Ovary (tissue), 10 donors: ENCODE data around the gene C1QA. TPM values are rescaled to one million over a fixed set of nuclear protein-coding genes. Genes with fewer than 3 reads are reported as not detected.

ENCODE experiments used
- DNase-seq, 5 donors: peaks; one replicate each; pipeline ENCODE4 v3.0.0-alpha.2; 2019 to 2020
- H3K27ac ChIP-seq, 2 donors: fragments of 200-600 bp; one replicate each; pipeline versions ENCODE4 v1.5.1 to v1.8.0; 2019 to 2022
- H3K27me3 ChIP-seq: fragments of 200-600 bp; one replicate; pipeline ENCODE4 v1.8.0; 2022
- H3K36me3 ChIP-seq: fragments of 200-600 bp; sonication (generic); one replicate; pipeline ENCODE4 v1.5.1; 2019
- H3K4me1 ChIP-seq: one replicate; pipeline ENCODE4 v1.8.1; 2013; ENCODE audit warnings: mild to moderate bottlenecking, moderate library complexity; ENCODE audit not compliant: insufficient read depth
- H3K4me3 ChIP-seq: fragments of 200-600 bp; sonication (generic); one replicate; pipeline ENCODE4 v1.5.1; 2017
- H3K9me3 ChIP-seq, 2 donors: fragments of 200-600 bp in 1 of 2; sonication (generic) in 1 of 2; one replicate each; pipeline versions ENCODE4 v1.5.1 to v1.8.1; 2013 to 2019; ENCODE audit warnings: mild to moderate bottlenecking in 1 of 2, moderate library complexity in 1 of 2
- CTCF ChIP-seq, 3 donors: fragments of 450-650 bp in 2 of 3; fragments of 200-600 bp in 1 of 3; IDR thresholded peaks; one replicate each; pipeline versions ENCODE4 v1.5.1 to v1.8.0; 2016 to 2022; ENCODE audit warnings: antibody characterized with exemption in 3 of 3, mild to moderate bottlenecking in 1 of 3
- EP300 ChIP-seq: sonication (generic); formaldehyde crosslinking; IDR thresholded peaks from one replicate; pipeline ENCODE4 v1.6.1; 2017; ENCODE audit warnings: antibody characterized with exemption
- POLR2A ChIP-seq: fragments of 450-650 bp; IDR thresholded peaks from one replicate; pipeline ENCODE4 v1.6.1; 2017; ENCODE audit warnings: antibody characterized with exemption, mild to moderate bottlenecking, moderate library complexity
- WGBS, 3 donors: extraction: QIAGEN DNeasy Blood & Tissue Kit in 1 of 3; methylation state at CpG; one replicate each; pipeline versions ENCODE4 v1.1.5 to v1.1.7; 2013 to 2017; 5-methylcytosine and 5-hydroxymethylcytosine counted together
- intact Hi-C, 4 donors: fragments of 100-400 bp; cut with DNase I; formaldehyde crosslinking; loops; one replicate each; pipeline versions ENCODE4 v1.11.0 to v1.15.1; 2022 to 2023
- long read RNA-seq, 3 donors: library from polyadenylated mRNA in 2 of 3; unstranded in 2 of 3; transcript quantifications; one replicate each; pipeline ENCODE4 v2.0.0 and lab custom pipeline, GENCODE V29; 2021 to 2026
- polyA plus RNA-seq, 2 donors: library from polyadenylated mRNA; stranded (reverse); fragments of 200-250 nt in 1 of 2; fragments of 350-450 nt in 1 of 2; fragmentation: Illumina TruSeq in 1 of 2; extraction: RNeasy Lipid Tissue Mini Kit (QIAGEN cat#74804) in 1 of 2; gene quantifications; one replicate each; pipeline ENCODE4 v1.2.3, GENCODE V29; 2013 to 2014
- total RNA-seq, 7 donors: library from RNA; depleted of rRNA in 2 of 7; stranded (reverse); fragments of >200 nt in 2 of 7; fragmentation: NEBNext Ultra II Directional in 3 of 7; extraction: Animal tissue kit (Norgen Biotek cat#: 25700) in 3 of 7; gene quantifications; one replicate each; pipeline versions ENCODE4 v1.1.0 to v1.2.4, GENCODE V29; 2016 to 2023
- donor health status: DM: no; HTN: no; CAD: no; lungs with moderate emphysema.
- donor health status: DM: no; HTN: no; CAD: no.
- donor health status: Bipolar disorder and iron deficiency.
- donor health status: DM: yes; HTN: yes; CAD: no.
- donor health status: DM: no; HTN: no; CAD: no.
- donor health status: DM: yes; HTN: yes; CAD: no.

The C1QA gene
- 10 to 100 TPM; 26.8 to 87.0 (median 52.7) TPM for total RNA-seq
- 10 to 100 TPM; 43.7 to 89.6 TPM for polyA plus RNA-seq
- long read RNA-seq, donor 1, transcript C1QA-201 (3 exons, 1,143 nt) = major isoform, 15 of 18 reads
- long read RNA-seq, donor 1, partial matches to known transcripts = 1 of 18 reads
- long read RNA-seq, donor 1, other reads (novel, unspliced or antisense) = 2 of 18 reads
- long read RNA-seq, donor 2, partial matches to known transcripts = 0 of 5 reads
- long read RNA-seq, donor 2, other reads (novel, unspliced or antisense) = 0 of 5 reads
- long read RNA-seq, donor 3, transcript C1QA-201 (3 exons, 1,143 nt) = major isoform, 56 of 78 reads
- long read RNA-seq, donor 3, partial matches to known transcripts = 14 of 78 reads
- long read RNA-seq, donor 3, other reads (novel, unspliced or antisense) = 4 of 78 reads

GRCh38 chr1:22636353-22636752 is at the start of gene C1QA:
Gene C1QA, plus strand, starts transcription at chr1:22636628. Its CDS starts 989 bp downstream, at chr1:22637617.
- WGBS, 3 donors = 43 to 45% (median 44%) methylated on average over 5 of the region's 5 CpGs
- Histone ChIP-seq H3K4me1 (no peaks in the 10 kb centered on the region), H3K27me3 (no peaks in the 10 kb centered on the region), H3K4me3 (no peak within 1 kb of the TSS), H3K27ac (no peak within 1 kb of the TSS), H3K9me3 (no peaks in the 10 kb centered on the region), H3K36me3 (no peaks in the 10 kb centered on the region)
- no peak for DNase-seq
- TF ChIP-seq CTCF (IDR thresholded peaks at IDR 0.05) (no peak), POLR2A (no peak), EP300 (no peak)
- intact Hi-C loops = no loop called here

- intact Hi-C loops = loop anchor here in 1 of 4 donors (5.0 kb wide), 1 partner anchor 365 kb away; no protein-coding TSS in a partner anchor
- Histone ChIP-seq H3K4me1 (no peaks in the 10 kb centered on the region), H3K27ac (no peak overlapping the region), H3K9me3 (no peaks in the 10 kb centered on the region), H3K4me3 (no peak overlapping the region), H3K36me3 (no peaks in the 10 kb centered on the region), H3K27me3 (no peaks in the 10 kb centered on the region)
- 79 to 84% (median 81%) methylated on average over 7 of the region's 7 CpGs for whole genome bisulfite sequencing, 3 donors
- DNase-seq = no peak
- TF ChIP-seq CTCF (IDR thresholded peaks at IDR 0.05) (no peak), POLR2A (no peak), EP300 (no peak)
Measured at GRCh38 chr1:22587247-22587646, 49.2 kb upstream of the C1QA start.

GRCh38 chr1:22588899-22589422 is 47.5 kb upstream of the C1QA start:
- Histone ChIP-seq H3K4me3 (no peak overlapping the region), H3K27me3 (no peaks in the 10 kb centered on the region), H3K36me3 (no peaks in the 10 kb centered on the region), H3K27ac (no peak overlapping the region), H3K9me3 (no peaks in the 10 kb centered on the region), H3K4me1 (no peaks in the 10 kb centered on the region)
- DNase-seq = no peak
- WGBS, 3 donors = 82 to 84% (median 84%) methylated on average over 23 to 24 of the region's 24 CpGs
- TF ChIP-seq EP300 = no peak
- TF ChIP-seq POLR2A = no peak
- TF ChIP-seq CTCF (IDR thresholded peaks at IDR 0.05) = no peak
- intact Hi-C loops = loop anchor here in 1 of 4 donors (5.0 kb wide), 1 partner anchor 367 kb away; no protein-coding TSS in a partner anchor

- no peak for DNase-seq
- H3K4me3 ChIP-seq = no peak overlapping the region
- intact Hi-C loops = no loop called here
- no peak for TF ChIP-seq POLR2A
- TF ChIP-seq CTCF (IDR thresholded peaks at IDR 0.05) = no peak
- no peak for TF ChIP-seq EP300
- no peaks in the 10 kb centered on the region for H3K27me3 ChIP-seq
- 61 to 70% (median 62%) methylated on average over 8 of the region's 8 CpGs for WGBS, 3 donors
- no peaks in the 10 kb centered on the region for H3K9me3 ChIP-seq
- no peaks in the 10 kb centered on the region for H3K4me1 ChIP-seq
- no peaks in the 10 kb centered on the region for H3K36me3 ChIP-seq
- no peak overlapping the region for H3K27ac ChIP-seq
Measured at GRCh38 chr1:22591576-22591975, 44.9 kb upstream of the C1QA start.
